CD4-positive, alpha-beta T cell treated with Interleukin-6 at 100 ng/mL for 8 hours (primary cell): ENCODE data around the gene CD3D.

Source experiments
- DNase-seq: peaks from one replicate; pipeline ENCODE4 v3.0.0-alpha.2; 2020; ENCODE audit warnings: mixed read lengths, low spot score

The CD3D gene

DNA sequence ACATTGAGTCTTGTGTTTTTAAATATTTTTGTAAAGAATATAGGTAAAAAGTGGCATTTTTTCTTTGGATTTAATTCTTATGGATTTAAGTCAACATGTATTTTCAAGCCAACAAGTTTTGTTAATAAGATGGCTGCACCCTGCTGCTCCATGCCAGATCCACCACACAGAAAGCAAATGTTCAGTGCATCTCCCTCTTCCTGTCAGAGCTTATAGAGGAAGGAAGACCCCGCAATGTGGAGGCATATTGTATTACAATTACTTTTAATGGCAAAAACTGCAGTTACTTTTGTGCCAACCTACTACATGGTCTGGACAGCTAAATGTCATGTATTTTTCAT lies 38.3 kb downstream of the CD3D start:
- no peak for DNase-seq

- DNase-seq, result no peak
These were observed 40.8 kb downstream of the CD3D start for GRCh38 chr11:118301600-118302195.

GRCh38 chr11:118295815-118296454 lies 46.6 kb downstream of the CD3D start:
- DNase-seq, result peak; percentile 72

DNA sequence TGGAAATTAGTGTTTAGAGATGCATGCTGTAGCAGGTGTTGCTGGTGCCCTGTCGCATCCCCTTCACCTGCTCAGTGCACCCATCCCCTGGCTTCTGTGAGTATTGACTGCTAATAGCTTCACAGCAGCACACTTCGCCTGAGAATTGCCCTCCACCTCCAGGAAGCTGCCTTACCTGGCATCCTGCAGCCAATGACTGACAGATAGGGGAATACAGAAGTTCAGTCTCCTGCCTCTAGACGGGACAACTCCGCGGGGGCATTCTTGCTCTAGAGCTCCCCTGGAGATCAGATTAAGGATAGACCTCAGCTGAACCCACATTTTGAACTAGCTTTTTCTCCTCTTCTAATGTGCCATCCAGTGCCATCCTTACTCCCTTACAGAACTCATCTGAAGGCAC lies 47.3 kb downstream of the CD3D start:
- DNase-seq, result no peak

- no peak for DNase-seq
These were observed 48.5 kb downstream of the CD3D start for GRCh38 chr11:118294053-118294452.

DNA sequence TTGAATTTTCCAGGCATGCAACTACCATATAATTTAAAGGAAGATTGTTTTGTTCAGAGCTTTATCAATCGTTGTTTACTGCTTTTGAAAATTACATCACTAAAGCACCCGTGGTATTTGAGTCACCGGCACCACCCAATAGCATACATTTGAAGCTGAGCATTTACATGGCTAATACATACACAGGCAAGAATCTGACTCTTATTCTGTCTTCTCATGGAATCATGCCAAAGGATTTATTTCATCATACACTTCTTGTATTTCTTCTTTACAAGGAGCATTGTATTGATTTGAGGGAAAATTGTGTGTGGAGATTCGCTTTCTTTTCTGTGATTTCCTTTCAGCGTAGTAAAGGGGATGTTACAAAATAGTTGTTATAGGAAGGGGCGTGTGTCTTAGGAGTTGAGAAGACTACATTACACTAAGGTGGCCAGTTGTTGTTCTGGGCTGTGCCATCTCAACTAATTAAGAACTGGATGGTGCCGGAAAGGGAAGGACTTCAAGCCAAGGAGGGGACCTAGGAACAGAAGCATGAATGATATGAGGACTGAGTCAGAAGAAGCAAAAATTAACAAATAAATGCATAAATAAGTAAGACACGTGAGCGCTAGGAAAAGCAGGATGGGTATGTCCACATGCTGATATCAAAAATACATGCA lies 50.9 kb downstream of the CD3D start:
- DNase-seq, result no peak

DNA sequence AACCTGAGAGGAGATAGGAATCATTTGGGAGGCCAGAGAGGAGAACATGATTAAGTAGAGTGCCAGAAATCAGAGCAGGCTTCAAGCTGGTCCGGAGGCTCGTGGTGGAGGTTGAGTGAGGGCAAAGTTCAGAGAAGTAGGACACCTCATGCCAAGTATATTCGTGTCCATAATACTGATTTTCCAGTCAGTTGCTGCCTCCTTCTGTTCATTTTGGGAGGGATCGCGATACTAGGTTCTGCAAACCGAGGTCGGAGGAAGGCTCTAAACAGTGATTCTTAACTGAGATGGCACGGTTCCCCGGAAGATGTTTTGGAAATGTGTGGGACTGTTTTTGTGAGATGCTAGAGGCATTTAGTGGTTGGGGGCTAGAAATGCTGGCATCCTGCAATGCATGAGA lies 51.6 kb downstream of the CD3D start:
- peak; percentile 69 for DNase-seq

- no peak for DNase-seq
These were observed 53.1 kb downstream of the CD3D start for GRCh38 chr11:118289401-118289800.
